GM18502 (cell line): ENCODE measurements around the gene PLEKHG4.
A peak's percentile ranks its signal among the peaks of the same experiment; 100 is the strongest.

Experiments used
- ATAC-seq: cut with Tn5 transposase; IDR thresholded peaks from one replicate; pipeline ENCODE4 v1.9.1; 2021; ENCODE audit warnings: mild to moderate bottlenecking; ENCODE audit not compliant: unreplicated experiment, poor library complexity

The PLEKHG4 gene

GRCh38 chr16:67283826-67284555 is 4.7 kb downstream of the PLEKHG4 start:
- no peak for ATAC-seq

- no peak for ATAC-seq
These were observed 5.6 kb downstream of the PLEKHG4 start for GRCh38 chr16:67284699-67285646.

- no peak for ATAC-seq
These were observed 7.3 kb downstream of the PLEKHG4 start for GRCh38 chr16:67286441-67287235.

- no peak for ATAC-seq
These were observed 8.6 kb downstream of the PLEKHG4 start for GRCh38 chr16:67287960-67288359.

- ATAC-seq: no peak
These were observed 12.1 kb downstream of the PLEKHG4 start for GRCh38 chr16:67291461-67291860.

GRCh38 chr16:67294171-67294757 is 14.9 kb downstream of the PLEKHG4 start:
- no peak for ATAC-seq

GRCh38 chr16:67294938-67295361 is 15.6 kb downstream of the PLEKHG4 start:
- ATAC-seq: no peak

- ATAC-seq: no peak
These were observed 17.1 kb downstream of the PLEKHG4 start for GRCh38 chr16:67296420-67296819.

- no peak for ATAC-seq
These were observed 18.9 kb downstream of the PLEKHG4 start for GRCh38 chr16:67298277-67298676.

GRCh38 chr16:67299269-67299668 is 19.9 kb downstream of the PLEKHG4 start:
- ATAC-seq: no peak

- no peak for ATAC-seq
These were observed 21.9 kb downstream of the PLEKHG4 start for GRCh38 chr16:67301080-67301782.

GRCh38 chr16:67302076-67302475 is 22.7 kb downstream of the PLEKHG4 start:
- no peak for ATAC-seq

- ATAC-seq: no peak
These were observed 23.6 kb downstream of the PLEKHG4 start for GRCh38 chr16:67302970-67303369.

- no peak for ATAC-seq
These were observed 24.7 kb downstream of the PLEKHG4 start for GRCh38 chr16:67304020-67304419.

GRCh38 chr16:67305216-67306071 is 26.1 kb downstream of the PLEKHG4 start:
- no peak for ATAC-seq

- ATAC-seq: no peak
These were observed 31.2 kb downstream of the PLEKHG4 start for GRCh38 chr16:67310561-67310960.

GRCh38 chr16:67311607-67312488 is 32.5 kb downstream of the PLEKHG4 start:
- peak; percentile 87 for ATAC-seq

GRCh38 chr16:67312719-67313118 is 33.4 kb downstream of the PLEKHG4 start:
- ATAC-seq: no peak
